HCT116 (cell line): Measurements from ENCODE around the gene PRSS16. TPM values are rescaled to one million over a fixed set of nuclear protein-coding genes. Genes with fewer than 3 reads are reported as not detected.

Experiments
- ATAC-seq: fragments of 200-7000 bp; cut with Tn5 transposase; 2 replicates; pipeline ENCODE4 v1.9.1; 2020; ENCODE audit warnings: mild to moderate bottlenecking, moderate library complexity
- Bru-seq: library from RNA; stranded (reverse); fragments of 400-500 nt; gene quantifications from one replicate; lab custom pipeline; 2021; lab: Mats Ljungman, UMichigan
- BruChase-seq, 2 experiments: library from RNA; stranded (reverse); fragments of 400-500 nt; gene quantifications; one replicate each; lab custom pipeline; 2021; lab: Mats Ljungman, UMichigan
- BruUV-seq: library from RNA; stranded (reverse); fragments of 400-500 nt; replicated peaks from 2 replicates; lab custom pipeline; 2021; lab: Mats Ljungman, UMichigan
- CTCF ChIA-PET: fragments of 300-600 bp; sonication (Branson Sonifier 250); formaldehyde crosslinking; loops from one replicate; lab custom pipeline; 2021; ENCODE audit warnings: antibody characterized with exemption; lab: Charles Lee
- POLR2A ChIA-PET: fragments of 300-600, 350-600 bp; sonication (Branson Sonifier 250); formaldehyde crosslinking; loops from one replicate; lab custom pipeline; 2021; ENCODE audit warnings: antibody characterized with exemption; lab: Charles Lee
- RAD21 ChIA-PET, 2 experiments: fragments of 300-600 bp; sonication (Branson Sonifier 250); formaldehyde crosslinking; loops; one replicate each; lab custom pipeline; 2023; ENCODE audit warnings: low total read pairs in 2 of 2; ENCODE audit not compliant: uncharacterized antibody in 2 of 2, unreplicated experiment in 2 of 2, low non-redundant PET in 1 of 2; lab: Charles Lee
- DNase-seq: peaks from one replicate; pipeline ENCODE4 v3.0.0-alpha.2; 2010; ENCODE audit warnings: low read depth, low spot score
- H2AFZ ChIP-seq: fragments of 200-600 bp; shearing (Covaris generic), sonication (generic); 2 replicates; pipeline ENCODE4 v1.6.1; 2017; ENCODE audit warnings: low read depth, mixed run types, mixed read lengths, antibody characterized with exemption, low read length; ENCODE audit not compliant: poor library complexity, severe bottlenecking
- H3K27ac ChIP-seq: 2 replicates; pipeline ENCODE4 v1.5.1; 2012; ENCODE audit warnings: low read depth, low read length
- H3K27me3 ChIP-seq: fragments of 200-600 bp; sonication (generic); 2 replicates; pipeline ENCODE4 v1.6.1; 2016; ENCODE audit warnings: mixed run types, low read length, mixed read lengths; ENCODE audit not compliant: insufficient read depth
- H3K36me3 ChIP-seq, 2 experiments: fragments of 200-500 bp in 1 of 2; fragments of 200-600 bp in 1 of 2; sonication (Bioruptor generic) in 1 of 2; sonication (generic) in 1 of 2; 2 replicates each; pipeline versions ENCODE4 v1.5.1 to v1.6.1; 2014 to 2016; ENCODE audit warnings: low read length in 2 of 2, inconsistent platforms in 1 of 2, mixed read lengths in 1 of 2, mixed run types in 1 of 2; ENCODE audit not compliant: insufficient read depth in 2 of 2, control insufficient read depth in 1 of 2
- H3K4me1 ChIP-seq, 2 experiments: fragments of 200-600 bp in 1 of 2; sonication (generic) in 1 of 2; 2 replicates each; pipeline versions ENCODE4 v1.5.1 to v1.6.1; 2012 to 2017; ENCODE audit warnings: low read length in 2 of 2, inconsistent platforms in 1 of 2, mild to moderate bottlenecking in 1 of 2, mixed read lengths in 1 of 2, mixed run types in 1 of 2, moderate library complexity in 1 of 2; ENCODE audit not compliant: insufficient read depth in 2 of 2, control insufficient read depth in 1 of 2
- H3K4me2 ChIP-seq: fragments of 200-600 bp; sonication (generic); 2 replicates; pipeline ENCODE4 v1.6.1; 2017; ENCODE audit warnings: mixed run types, low read length, mixed read lengths
- H3K4me3 ChIP-seq, 2 experiments: fragments of 200-600 bp in 1 of 2; sonication (generic) in 1 of 2; replicated peaks in 1 of 2; 2 replicates each; pipeline ENCODE4 v1.5.1; 2011 to 2016; ENCODE audit warnings: low read length in 2 of 2, control low read depth in 1 of 2, low read depth in 1 of 2, mild to moderate bottlenecking in 1 of 2, mixed read lengths in 1 of 2, mixed run types in 1 of 2
- H3K79me2 ChIP-seq: fragments of 200-600 bp; sonication (generic); 2 replicates; pipeline ENCODE4 v1.6.1; 2017; ENCODE audit warnings: mild to moderate bottlenecking, mixed run types, low read length, moderate library complexity, mixed read lengths; ENCODE audit not compliant: insufficient read depth
- H3K9ac ChIP-seq: fragments of 200-600 bp; sonication (generic); 2 replicates; pipeline ENCODE4 v1.6.1; 2016; ENCODE audit warnings: low read length, mixed read lengths
- H3K9me2 ChIP-seq: fragments of 200-600 bp; sonication (generic), shearing (Covaris generic); 2 replicates; pipeline ENCODE4 v1.6.1; 2017; ENCODE audit warnings: mixed run types, mild to moderate bottlenecking, moderate library complexity; ENCODE audit not compliant: insufficient read depth
- H3K9me3 ChIP-seq, 2 experiments: fragments of 200-500 bp in 1 of 2; fragments of 200-600 bp in 1 of 2; sonication (Bioruptor generic) in 1 of 2; sonication (generic) in 1 of 2; 2 replicates each; pipeline ENCODE4 v1.6.1; 2014 to 2017; ENCODE audit warnings: low read length in 2 of 2, mixed read lengths in 2 of 2, inconsistent platforms in 1 of 2, low read depth in 1 of 2, mild to moderate bottlenecking in 1 of 2, mixed run types in 1 of 2, moderate library complexity in 1 of 2; ENCODE audit not compliant: control insufficient read depth in 1 of 2, insufficient read depth in 1 of 2
- H4K20me1 ChIP-seq: fragments of 200-600 bp; sonication (generic), shearing (Covaris generic); 2 replicates; pipeline ENCODE4 v1.6.1; 2017; ENCODE audit warnings: mixed run types, mild to moderate bottlenecking, moderate library complexity; ENCODE audit not compliant: insufficient read depth
- ATF3 ChIP-seq: IDR thresholded peaks from 2 replicates; pipeline ENCODE4 v1.6.1; 2012
- CBX3 ChIP-seq: IDR thresholded peaks from 2 replicates; pipeline ENCODE4 v1.6.1; 2012; ENCODE audit warnings: low read depth
- CEBPB ChIP-seq: IDR thresholded peaks from 2 replicates; pipeline ENCODE4 v1.6.1; 2012; ENCODE audit warnings: low read depth
- EZH2 ChIP-seq: fragments of 200-600 bp; sonication (generic); IDR thresholded peaks from 2 replicates; pipeline ENCODE4 v1.6.1; 2017; ENCODE audit warnings: antibody characterized with exemption, mixed run types
- EZH2phosphoT487 ChIP-seq: fragments of 200-600 bp; IDR thresholded peaks from 2 replicates; pipeline ENCODE4 v1.6.1; 2018; ENCODE audit warnings: antibody characterized with exemption, borderline replicate concordance
- JUND ChIP-seq: IDR thresholded peaks from 2 replicates; pipeline ENCODE4 v1.6.1; 2012
- MAX ChIP-seq: IDR thresholded peaks from 2 replicates; pipeline ENCODE4 v1.6.1; 2012
- SIN3A ChIP-seq: IDR thresholded peaks from 2 replicates; pipeline ENCODE4 v1.6.1; 2012; ENCODE audit warnings: low read depth
- SP1 ChIP-seq: IDR thresholded peaks from 2 replicates; pipeline ENCODE4 v1.6.1; 2012; ENCODE audit warnings: low read depth
- SRF ChIP-seq: IDR thresholded peaks from 2 replicates; pipeline ENCODE4 v1.6.1; 2012; ENCODE audit warnings: low read depth
- ZBTB33 ChIP-seq: IDR thresholded peaks from 2 replicates; pipeline ENCODE4 v1.6.1; 2011; ENCODE audit warnings: mild to moderate bottlenecking, low read length, moderate library complexity; ENCODE audit not compliant: insufficient replicate concordance; ENCODE audit errors: extremely low read depth
- ZFX ChIP-seq: fragments of 450-650 bp; IDR thresholded peaks from 2 replicates; pipeline ENCODE4 v1.6.1; 2017
- ZNF274 ChIP-seq: fragments of 200-500 bp; sonication (Bioruptor generic); IDR thresholded peaks from 2 replicates; pipeline ENCODE4 v1.6.1; 2014; ENCODE audit warnings: mild to moderate bottlenecking, low read depth, low read length, inconsistent platforms
- intact Hi-C: fragments of 100-400 bp; cut with micrococcal nuclease; formaldehyde crosslinking; loops from 2 replicates; pipeline ENCODE4 v1.10.0; 2022
- long read RNA-seq: library from polyadenylated mRNA; unstranded; transcript quantifications from one replicate; pipeline ENCODE4 v2.0.0, GENCODE V29; 2021; ENCODE audit not compliant: unreplicated experiment
- polyA plus RNA-seq: library from polyadenylated mRNA; unstranded; fragments of >200 nt; gene quantifications from 2 replicates; pipeline ENCODE4 v1.2.1, GENCODE V29; 2012; ENCODE audit warnings: missing spikeins
- total RNA-seq: library from RNA; stranded (reverse); gene quantifications from one replicate; pipeline ENCODE4 v1.2.1, GENCODE V29; 2021; ENCODE audit not compliant: unreplicated experiment

PRSS16 gene
- total RNA-seq: 14.5 TPM
- polyA plus RNA-seq: 15.8 and 16.9 TPM in 2 replicates
- Bru-seq, nascent RNA: percentile 56 among the genes with signal in this experiment
- BruChase-seq, experiment 1, labeled RNA remaining after a 6-hour chase: percentile 83 among the genes with signal in this experiment
- BruChase-seq, experiment 2, labeled RNA remaining after a 2-hour chase: percentile 78 among the genes with signal in this experiment
- long read RNA-seq, partial matches to known transcripts: 3 of 5 reads
- long read RNA-seq, other reads (novel, unspliced or antisense): 0 of 5 reads

DNA sequence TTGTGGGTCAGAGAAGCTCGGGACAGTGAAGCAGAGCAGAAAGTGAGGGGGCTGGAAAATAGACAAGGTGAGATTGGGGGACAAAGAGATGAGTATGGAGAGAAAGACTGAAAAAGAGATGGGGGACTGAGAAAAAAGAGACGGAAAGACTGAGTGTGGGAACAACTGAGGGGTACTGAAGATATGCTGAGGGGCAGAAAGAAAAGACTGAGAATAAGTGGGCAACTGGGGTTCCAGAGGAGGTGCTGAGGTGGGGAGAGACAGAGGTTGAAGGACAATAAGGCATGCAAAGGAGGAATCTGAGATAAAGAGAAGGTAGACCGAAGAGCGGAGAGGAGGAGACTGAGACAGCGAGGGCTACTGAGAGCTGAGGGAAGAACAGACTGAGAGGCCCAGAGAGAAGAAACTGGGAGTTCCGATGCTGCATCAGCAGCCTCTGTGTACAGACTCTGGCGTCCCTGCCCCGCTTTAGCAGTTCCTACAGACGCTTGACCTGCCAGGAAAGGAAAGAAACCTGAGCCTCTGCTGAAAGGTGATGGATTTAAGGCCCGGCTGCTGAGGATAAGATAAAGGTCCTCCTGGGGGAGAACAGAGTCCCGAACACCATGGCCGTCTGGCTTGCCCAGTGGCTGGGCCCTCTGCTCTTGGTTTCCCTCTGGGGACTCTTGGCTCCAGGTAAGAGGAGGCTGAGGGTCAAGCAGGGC lies at the start of gene PRSS16:
Gene PRSS16 (plus strand): TSS at position 569 of the 704 bp plus-strand sequence. CDS start 37 bp downstream, at position 606.
- TF ChIP-seq EZH2 (no peak), EZH2phosphoT487 (no peak), CEBPB (no peak), SIN3A (no peak), SRF (no peak), MAX (no peak)
- Histone ChIP-seq H3K4me2 (no peak within 1 kb of the TSS), H3K4me1 (peaks cover 2 to 15% of the 10 kb centered on the region in 2 experiments; a peak in 3 of 4 replicates), H3K4me3 (no peak within 1 kb of the TSS), H3K79me2 (no peaks in the 10 kb centered on the region), H3K27ac (no peak within 1 kb of the TSS), H4K20me1 (no peaks in the 10 kb centered on the region), H3K36me3 (no peaks in the 10 kb centered on the region), H3K9me3 (no peaks in the 10 kb centered on the region), H3K27me3 (no peaks in the 10 kb centered on the region), H2AFZ (no peak within 1 kb of the TSS), H3K9me2 (no peaks in the 10 kb centered on the region), H3K9ac (no peak within 1 kb of the TSS)
- CTCF ChIA-PET: no interaction called here
- POLR2A ChIA-PET: no interaction called here
- intact Hi-C loops: no loop called here
- RAD21 ChIA-PET: no interaction called here
- no TSS peak for BruUV-seq
- no peak for ATAC-seq
- DNase-seq: no peak

- Histone ChIP-seq H3K4me3 (no peak overlapping the region), H2AFZ (no peak overlapping the region), H3K79me2 (no peaks in the 10 kb centered on the region), H3K4me1 (no peaks in the 10 kb centered on the region), H3K9me3 (no peaks in the 10 kb centered on the region), H4K20me1 (no peaks in the 10 kb centered on the region), H3K36me3 (no peaks in the 10 kb centered on the region), H3K4me2 (no peak overlapping the region), H3K27me3 (no peaks in the 10 kb centered on the region), H3K9ac (no peak overlapping the region), H3K27ac (no peak overlapping the region), H3K9me2 (no peaks in the 10 kb centered on the region)
- CTCF ChIA-PET: no interaction called here
- POLR2A ChIA-PET: no interaction called here
- ATAC-seq: no peak
- no peak for DNase-seq
- RAD21 ChIA-PET: no interaction called here
- intact Hi-C loops: no loop called here
- BruUV-seq: no TSS peak
- no peak for TF ChIP-seq ZNF274
- TF ChIP-seq JUND: no peak
- TF ChIP-seq SP1: no peak
- TF ChIP-seq MAX: no peak
- TF ChIP-seq CBX3: no peak
- TF ChIP-seq ATF3: no peak
- no peak for TF ChIP-seq CEBPB
- TF ChIP-seq ZBTB33: no peak
- TF ChIP-seq ZFX: no peak
Observed at GRCh38 chr6:27205375-27206278, 41.9 kb upstream of the PRSS16 start.
